Cardiac fibroblast (primary cell): Measurements from ENCODE around the gene ANO2.

Experiments used
- DNase-seq, 2 donors: peaks; one replicate each; pipeline versions ENCODE4 v3.0.0 to v3.0.0-alpha.2; 2010; ENCODE audit warnings: low read depth in 2 of 2
- H3K4me3 ChIP-seq, 2 donors: replicated peaks in 1 of 2; 1 replicate in 1 of 2; 2 replicates in 1 of 2; pipeline ENCODE4 v1.5.1; 2011; ENCODE audit warnings: low read depth in 2 of 2, low read length in 2 of 2, mild to moderate bottlenecking in 2 of 2, moderate library complexity in 1 of 2
- CTCF ChIP-seq: IDR thresholded peaks from one replicate; pipeline ENCODE4 v1.5.1; 2011; ENCODE audit warnings: low read depth, mild to moderate bottlenecking, low read length, inconsistent platforms

The ANO2 gene

GRCh38 chr12:5577741-5578140 is 367.3 kb downstream of the ANO2 start:
- TF ChIP-seq CTCF, result no peak
- no peak overlapping the region for H3K4me3 ChIP-seq
- DNase-seq, result no peak

- H3K4me3 ChIP-seq, result no peak overlapping the region
- TF ChIP-seq CTCF, result no peak
- DNase-seq, result no peak
Observed at GRCh38 chr12:5577211-5577612, 367.8 kb downstream of the ANO2 start.

GRCh38 chr12:5575987-5576386 is 369.1 kb downstream of the ANO2 start:
- no peak overlapping the region for H3K4me3 ChIP-seq
- DNase-seq, result no peak
- TF ChIP-seq CTCF, result no peak

- no peak for DNase-seq
- TF ChIP-seq CTCF, result no peak
- H3K4me3 ChIP-seq, result no peak overlapping the region
Observed at GRCh38 chr12:5575232-5575631, 369.8 kb downstream of the ANO2 start.

- H3K4me3 ChIP-seq, result no peak overlapping the region
- no peak for DNase-seq
- no peak for TF ChIP-seq CTCF
Observed at GRCh38 chr12:5573390-5573789, 371.7 kb downstream of the ANO2 start.

- TF ChIP-seq CTCF, result no peak
- H3K4me3 ChIP-seq, result no peak overlapping the region
- no peak for DNase-seq
Observed at GRCh38 chr12:5571115-5571514, 373.9 kb downstream of the ANO2 start.

- no peak overlapping the region for H3K4me3 ChIP-seq
- TF ChIP-seq CTCF, result no peak
- no peak for DNase-seq
Observed at GRCh38 chr12:5570416-5570815, 374.6 kb downstream of the ANO2 start.
